Measurements from ENCODE around the gene AGPS. TPM values are rescaled to one million over a fixed set of nuclear protein-coding genes. Genes with fewer than 3 reads are reported as not detected.
A peak's percentile ranks its signal among the peaks of the same experiment; 100 is the strongest.

The AGPS gene
- total and polyA plus RNA-seq, 2 of the 13 experiments (the other 11 are each of a cell fraction or from before 2014, with no cell fraction given): 39.4 to 99.0 TPM

- 0 out of 2 replicates have a peak, but pooled peaks have one; percentile 45 for TF ChIP-seq ZBTB10 (CRISPR knock-in tag; IDR thresholded peaks at IDR 0.05; ENCODE audit: borderline replicate concordance)
- TF ChIP-seq CENPT (CRISPR knock-in tag; IDR thresholded peaks at IDR 0.05; ENCODE audit: low read depth): 0 out of 2 replicates have a peak, but pooled peaks have one; percentile 71
- TF ChIP-seq RXRA (CRISPR knock-in tag; IDR thresholded peaks at IDR 0.05): peak; percentile 75; the same call in 1 of the 2 replicates
- TF ChIP-seq TBL1XR1 (IDR thresholded peaks at IDR 0.05; ENCODE audit: borderline replicate concordance, low read length, partially characterized antibody): peak; percentile 65
- TF ChIP-seq, protein P1, sequence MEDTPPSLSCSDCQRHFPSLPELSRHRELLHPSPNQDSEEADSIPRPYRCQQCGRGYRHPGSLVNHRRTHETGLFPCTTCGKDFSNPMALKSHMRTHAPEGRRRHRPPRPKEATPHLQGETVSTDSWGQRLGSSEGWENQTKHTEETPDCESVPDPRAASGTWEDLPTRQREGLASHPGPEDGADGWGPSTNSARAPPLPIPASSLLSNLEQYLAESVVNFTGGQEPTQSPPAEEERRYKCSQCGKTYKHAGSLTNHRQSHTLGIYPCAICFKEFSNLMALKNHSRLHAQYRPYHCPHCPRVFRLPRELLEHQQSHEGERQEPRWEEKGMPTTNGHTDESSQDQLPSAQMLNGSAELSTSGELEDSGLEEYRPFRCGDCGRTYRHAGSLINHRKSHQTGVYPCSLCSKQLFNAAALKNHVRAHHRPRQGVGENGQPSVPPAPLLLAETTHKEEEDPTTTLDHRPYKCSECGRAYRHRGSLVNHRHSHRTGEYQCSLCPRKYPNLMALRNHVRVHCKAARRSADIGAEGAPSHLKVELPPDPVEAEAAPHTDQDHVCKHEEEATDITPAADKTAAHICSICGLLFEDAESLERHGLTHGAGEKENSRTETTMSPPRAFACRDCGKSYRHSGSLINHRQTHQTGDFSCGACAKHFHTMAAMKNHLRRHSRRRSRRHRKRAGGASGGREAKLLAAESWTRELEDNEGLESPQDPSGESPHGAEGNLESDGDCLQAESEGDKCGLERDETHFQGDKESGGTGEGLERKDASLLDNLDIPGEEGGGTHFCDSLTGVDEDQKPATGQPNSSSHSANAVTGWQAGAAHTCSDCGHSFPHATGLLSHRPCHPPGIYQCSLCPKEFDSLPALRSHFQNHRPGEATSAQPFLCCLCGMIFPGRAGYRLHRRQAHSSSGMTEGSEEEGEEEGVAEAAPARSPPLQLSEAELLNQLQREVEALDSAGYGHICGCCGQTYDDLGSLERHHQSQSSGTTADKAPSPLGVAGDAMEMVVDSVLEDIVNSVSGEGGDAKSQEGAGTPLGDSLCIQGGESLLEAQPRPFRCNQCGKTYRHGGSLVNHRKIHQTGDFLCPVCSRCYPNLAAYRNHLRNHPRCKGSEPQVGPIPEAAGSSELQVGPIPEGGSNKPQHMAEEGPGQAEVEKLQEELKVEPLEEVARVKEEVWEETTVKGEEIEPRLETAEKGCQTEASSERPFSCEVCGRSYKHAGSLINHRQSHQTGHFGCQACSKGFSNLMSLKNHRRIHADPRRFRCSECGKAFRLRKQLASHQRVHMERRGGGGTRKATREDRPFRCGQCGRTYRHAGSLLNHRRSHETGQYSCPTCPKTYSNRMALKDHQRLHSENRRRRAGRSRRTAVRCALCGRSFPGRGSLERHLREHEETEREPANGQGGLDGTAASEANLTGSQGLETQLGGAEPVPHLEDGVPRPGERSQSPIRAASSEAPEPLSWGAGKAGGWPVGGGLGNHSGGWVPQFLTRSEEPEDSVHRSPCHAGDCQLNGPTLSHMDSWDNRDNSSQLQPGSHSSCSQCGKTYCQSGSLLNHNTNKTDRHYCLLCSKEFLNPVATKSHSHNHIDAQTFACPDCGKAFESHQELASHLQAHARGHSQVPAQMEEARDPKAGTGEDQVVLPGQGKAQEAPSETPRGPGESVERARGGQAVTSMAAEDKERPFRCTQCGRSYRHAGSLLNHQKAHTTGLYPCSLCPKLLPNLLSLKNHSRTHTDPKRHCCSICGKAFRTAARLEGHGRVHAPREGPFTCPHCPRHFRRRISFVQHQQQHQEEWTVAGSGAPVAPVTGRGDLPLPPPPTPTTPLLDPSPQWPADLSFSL (CRISPR knock-in tag; IDR thresholded peaks at IDR 0.05): peak; percentile 94
- TF ChIP-seq ZBTB1 (CRISPR knock-in tag; IDR thresholded peaks at IDR 0.05; ENCODE audit: borderline replicate concordance): no peak
- peak; percentile 12; the same call in 1 of the 2 replicates for TF ChIP-seq HNF4A (CRISPR knock-in tag; IDR thresholded peaks at IDR 0.05)
- no peak for TF ChIP-seq KMT2A (CRISPR knock-in tag; IDR thresholded peaks at IDR 0.05)
- peak; percentile 57; the same call in 1 of the 2 replicates for TF ChIP-seq ZMYM4 (CRISPR knock-in tag; IDR thresholded peaks at IDR 0.05)
- peak; percentile 70 for TF ChIP-seq GATAD2A (CRISPR knock-in tag; IDR thresholded peaks at IDR 0.05)
- no peak for TF ChIP-seq JUN (CRISPR knock-in tag; IDR thresholded peaks at IDR 0.05)
- TF ChIP-seq RXRB (CRISPR knock-in tag; IDR thresholded peaks at IDR 0.05; ENCODE audit: borderline replicate concordance): peak; percentile 79; the same call in 1 of the 2 replicates
- TF ChIP-seq FOXA1 (IDR thresholded peaks at IDR 0.05): peak; percentile 32; the same call in 1 of the 2 replicates
- TF ChIP-seq FOXA1 (CRISPR knock-in tag; IDR thresholded peaks at IDR 0.05): no peak
Measured at GRCh38 chr2:177348733-177349693, 43.6 kb upstream of the AGPS start (continued).
